ENCODE data around the gene RAB40B.
"Not testable (repeated sequence)": the region's sequence is repeated elsewhere in the genome, so short reads cannot be mapped to it uniquely, and the experiment has no call there.

Gene RAB40B

DNA sequence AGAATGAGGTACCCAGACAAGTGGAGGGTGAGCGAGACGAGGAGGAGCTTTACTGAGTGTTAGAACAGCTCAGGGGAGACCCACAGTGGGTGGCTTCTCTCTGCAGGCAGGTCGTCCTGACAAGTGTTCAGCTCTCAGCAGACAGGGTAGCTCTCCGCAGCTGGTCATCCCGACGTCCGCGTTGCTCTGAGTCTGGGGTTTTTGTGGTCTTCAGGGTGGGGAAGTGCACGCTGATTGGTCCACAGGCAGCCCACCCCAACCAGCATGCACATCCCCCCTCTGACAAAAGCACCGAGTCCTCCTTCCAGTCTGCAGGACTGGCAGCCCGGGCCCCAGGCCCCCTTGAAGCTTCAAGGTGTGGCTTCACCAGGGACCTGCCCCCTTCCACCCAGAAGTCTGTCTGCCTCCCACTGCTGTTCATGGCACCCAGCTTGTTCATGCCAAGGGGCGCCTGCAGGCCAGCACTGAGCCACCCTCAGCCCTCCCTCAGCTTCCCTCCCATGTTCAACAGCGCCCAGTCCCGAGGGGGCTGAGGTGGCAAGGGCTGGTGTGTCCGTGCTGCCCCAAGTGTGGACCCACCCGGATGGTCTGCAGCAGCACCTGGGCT lies 30.4 kb downstream of the RAB40B start:
- no peak for DNase-seq (ENCODE audit: low read depth)

DNA sequence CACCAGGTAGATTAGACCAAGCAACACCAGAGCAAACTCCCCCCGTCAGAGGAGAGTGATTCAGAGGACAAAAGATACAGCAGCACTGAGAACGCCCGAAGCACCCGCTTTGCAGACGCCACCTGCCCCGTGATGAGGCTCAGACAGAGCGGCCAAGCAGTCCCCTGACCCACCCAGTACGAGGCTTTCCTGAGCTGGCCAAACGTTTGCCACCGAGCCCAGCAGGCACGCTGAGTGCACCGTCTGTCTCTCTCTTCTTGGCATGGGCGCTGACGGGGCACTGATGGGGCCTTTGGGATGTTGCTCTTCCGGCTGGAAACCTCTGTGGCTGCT lies 30.9 kb downstream of the RAB40B start:
- DNase-seq (ENCODE audit: low read depth): no peak

DNA sequence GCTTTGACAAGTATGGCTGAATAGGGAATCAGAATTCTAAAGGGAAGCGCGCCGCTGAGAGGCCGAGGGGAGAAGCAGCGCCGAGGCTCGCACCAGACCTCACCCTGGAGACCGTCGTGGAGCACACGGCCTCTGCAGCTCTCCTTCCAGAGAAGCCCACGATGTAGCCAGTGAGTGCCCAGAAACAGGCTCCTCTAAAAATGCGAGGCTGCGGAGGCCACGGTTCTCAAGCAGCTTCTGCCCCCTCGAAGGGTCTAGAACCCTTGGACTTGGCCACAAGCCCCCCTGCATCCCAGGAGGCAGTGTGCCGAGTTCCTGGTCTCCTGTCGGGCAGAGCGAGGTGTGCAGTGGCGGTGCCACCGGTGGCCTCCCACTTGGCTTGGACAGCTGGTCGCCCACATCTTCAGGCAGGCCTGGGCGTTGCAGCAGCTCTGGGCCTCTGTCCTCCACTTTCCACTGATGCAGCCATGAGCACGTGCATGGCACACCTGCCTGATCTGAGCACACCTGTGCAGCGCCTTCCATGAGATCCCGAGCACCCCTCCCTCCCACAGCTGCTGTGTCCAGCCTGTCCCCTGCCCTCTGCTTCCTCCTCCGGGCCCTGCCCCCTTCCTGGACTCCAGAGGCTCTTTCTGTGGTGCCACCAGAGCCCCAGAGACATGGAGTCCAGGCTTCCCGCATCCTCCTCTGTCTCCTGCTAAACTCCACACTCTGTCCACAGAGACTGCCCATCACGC lies 31.4 kb downstream of the RAB40B start:
- no peak for DNase-seq (ENCODE audit: low read depth)

DNA sequence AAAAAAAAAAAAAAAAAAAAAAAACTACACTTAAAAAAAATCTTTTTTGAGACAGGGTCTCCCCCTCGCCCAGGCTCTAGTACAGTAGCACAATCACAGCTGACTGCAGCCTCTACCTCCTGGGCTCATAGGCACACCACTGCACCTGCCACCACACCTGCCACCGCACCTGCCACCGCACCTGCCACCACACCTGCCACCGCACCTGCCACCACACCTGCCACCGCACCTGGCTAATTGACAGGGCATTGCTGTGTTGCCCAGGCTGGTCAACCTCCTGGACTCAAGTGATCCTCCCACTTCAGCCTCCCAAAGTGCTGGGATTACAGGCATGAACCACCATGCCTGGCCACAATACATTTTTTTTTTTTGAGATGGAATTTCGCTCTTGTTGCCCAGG lies 32.6 kb downstream of the RAB40B start:
- no peak for DNase-seq (ENCODE audit: low read depth)

DNA sequence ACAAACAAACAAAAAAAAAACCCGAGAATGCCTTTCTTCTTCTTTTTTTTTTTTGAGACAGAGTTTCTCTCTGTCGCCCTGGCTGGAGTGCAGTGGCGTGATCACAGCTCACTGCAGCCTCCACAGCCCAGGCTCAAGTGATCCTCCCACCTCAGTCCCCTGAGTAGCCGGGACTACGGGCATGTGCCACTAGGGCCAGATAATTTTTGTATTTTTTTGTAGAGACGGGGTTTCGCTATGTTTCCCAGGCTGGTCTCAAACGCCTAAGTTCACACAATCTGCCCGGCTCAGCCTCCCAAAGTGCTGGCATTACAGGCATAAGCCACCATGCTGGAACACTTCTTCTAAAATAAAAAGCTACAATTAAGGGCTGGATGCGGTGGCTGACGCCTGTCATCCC lies 33.3 kb downstream of the RAB40B start:
- no peak for DNase-seq (ENCODE audit: low read depth)

DNA sequence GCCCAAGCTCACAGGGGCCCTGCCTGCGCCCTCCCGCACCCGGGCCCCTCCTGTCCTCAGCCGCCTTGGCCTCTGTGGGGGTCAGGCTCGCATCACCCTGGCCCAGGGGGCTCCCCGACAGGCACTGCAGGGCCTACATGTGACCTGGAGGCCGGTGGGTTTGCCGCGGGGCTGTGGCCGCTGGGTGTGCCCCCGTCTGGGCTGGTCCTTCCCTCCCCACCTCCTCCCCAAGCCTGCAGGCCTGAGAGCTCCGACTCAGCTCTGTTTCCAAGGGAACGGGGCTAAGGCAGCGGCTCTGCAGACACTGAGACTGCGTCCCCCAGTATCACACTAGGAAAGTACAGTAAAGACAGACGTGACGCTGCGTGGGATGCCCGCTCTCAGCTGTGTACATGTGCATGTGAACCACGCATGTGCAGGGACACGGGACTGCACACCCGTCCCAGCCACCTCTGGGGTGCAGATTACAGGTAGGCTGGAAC lies 33.8 kb downstream of the RAB40B start:
- DNase-seq (ENCODE audit: low read depth): no peak

DNA sequence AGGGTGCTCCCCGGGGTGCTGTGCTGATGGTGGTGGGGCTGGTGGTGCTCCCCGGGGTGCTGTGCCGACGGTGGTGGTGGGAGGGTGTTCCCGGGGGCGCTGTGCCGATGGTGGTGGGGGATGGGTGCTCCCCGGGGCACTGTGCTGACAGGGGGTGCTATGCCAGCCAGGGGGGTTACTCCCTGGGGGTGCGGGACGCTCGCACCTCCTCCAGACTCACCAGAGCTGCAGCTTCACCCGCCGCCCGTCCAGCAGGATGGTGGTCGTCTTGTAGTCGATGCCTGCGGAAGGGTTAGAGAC lies 34.3 kb downstream of the RAB40B start:
- DNase-seq (ENCODE audit: low read depth): no peak

DNA sequence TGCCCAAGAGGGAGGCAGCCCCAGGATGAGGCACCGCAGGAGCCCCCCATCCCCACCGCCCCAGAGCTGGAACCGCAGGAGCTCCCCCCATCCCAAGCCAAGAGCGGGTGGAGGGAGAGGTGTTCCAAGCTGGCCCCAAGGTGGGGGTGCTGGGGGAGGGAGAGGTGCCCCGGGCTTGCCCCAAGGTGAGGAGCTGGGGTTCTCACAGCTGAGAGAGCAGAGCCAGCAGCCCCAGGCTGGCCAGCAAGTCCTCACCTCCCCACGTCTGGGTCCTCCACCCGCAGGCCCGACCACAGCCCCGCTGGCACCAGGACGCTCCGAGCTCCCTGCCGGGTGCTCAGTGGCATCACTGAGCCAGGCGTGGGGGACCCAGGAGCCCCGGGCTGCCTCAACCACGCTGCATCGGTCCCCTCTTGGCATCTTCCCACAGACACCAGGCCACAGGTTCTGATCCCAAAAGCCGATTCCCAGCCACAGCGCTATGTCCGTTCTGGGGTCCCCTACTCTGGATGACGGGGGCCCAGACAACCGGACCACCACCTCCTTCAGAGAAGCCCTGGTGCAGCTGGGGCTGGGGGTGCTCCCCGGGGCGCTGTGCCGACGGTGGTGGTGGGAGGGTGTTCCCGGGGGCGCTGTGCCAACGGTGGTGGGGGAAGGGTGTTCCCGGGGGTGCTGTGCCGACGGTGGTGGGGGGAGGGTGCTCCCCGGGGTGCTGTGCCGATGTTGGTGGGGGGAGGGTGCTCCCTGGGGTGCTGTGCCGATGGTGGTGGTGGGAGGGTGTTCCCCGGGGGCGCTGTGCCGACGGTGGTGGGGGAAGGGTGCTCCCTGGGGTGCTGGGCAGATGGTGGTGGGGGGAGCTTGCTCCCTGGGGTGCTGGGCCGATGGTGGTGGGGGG lies 34.9 kb downstream of the RAB40B start:
- DNase-seq (ENCODE audit: low read depth): no peak

DNA sequence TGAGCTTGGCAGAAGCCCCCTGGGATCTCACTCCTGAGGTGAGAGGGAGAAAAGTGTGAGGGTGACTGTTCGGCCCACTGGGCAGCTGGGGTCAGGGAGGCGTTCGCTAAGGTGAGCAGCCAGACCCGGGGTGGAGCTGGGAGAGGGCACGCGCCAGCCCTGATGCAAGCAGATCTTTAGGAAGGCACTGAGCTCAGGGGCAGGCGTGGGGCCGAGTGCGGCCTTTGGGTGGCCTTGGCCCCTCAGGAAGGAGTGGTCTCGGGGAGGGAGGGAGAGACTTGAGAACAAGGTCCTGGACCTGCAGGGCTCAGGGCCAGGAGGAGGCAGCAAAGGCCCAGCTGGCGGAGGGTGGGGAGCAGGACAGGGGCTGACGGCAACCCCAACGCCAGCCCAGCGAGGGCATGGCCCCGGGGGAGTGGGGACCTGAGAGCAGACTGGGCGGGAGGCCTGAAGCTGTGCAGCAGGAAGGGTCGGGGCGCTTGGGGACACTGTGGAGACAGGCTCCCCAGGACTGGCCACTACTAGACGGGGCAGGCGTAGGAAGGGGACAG lies 35.7 kb downstream of the RAB40B start:
- DNase-seq (ENCODE audit: low read depth): no peak

DNA sequence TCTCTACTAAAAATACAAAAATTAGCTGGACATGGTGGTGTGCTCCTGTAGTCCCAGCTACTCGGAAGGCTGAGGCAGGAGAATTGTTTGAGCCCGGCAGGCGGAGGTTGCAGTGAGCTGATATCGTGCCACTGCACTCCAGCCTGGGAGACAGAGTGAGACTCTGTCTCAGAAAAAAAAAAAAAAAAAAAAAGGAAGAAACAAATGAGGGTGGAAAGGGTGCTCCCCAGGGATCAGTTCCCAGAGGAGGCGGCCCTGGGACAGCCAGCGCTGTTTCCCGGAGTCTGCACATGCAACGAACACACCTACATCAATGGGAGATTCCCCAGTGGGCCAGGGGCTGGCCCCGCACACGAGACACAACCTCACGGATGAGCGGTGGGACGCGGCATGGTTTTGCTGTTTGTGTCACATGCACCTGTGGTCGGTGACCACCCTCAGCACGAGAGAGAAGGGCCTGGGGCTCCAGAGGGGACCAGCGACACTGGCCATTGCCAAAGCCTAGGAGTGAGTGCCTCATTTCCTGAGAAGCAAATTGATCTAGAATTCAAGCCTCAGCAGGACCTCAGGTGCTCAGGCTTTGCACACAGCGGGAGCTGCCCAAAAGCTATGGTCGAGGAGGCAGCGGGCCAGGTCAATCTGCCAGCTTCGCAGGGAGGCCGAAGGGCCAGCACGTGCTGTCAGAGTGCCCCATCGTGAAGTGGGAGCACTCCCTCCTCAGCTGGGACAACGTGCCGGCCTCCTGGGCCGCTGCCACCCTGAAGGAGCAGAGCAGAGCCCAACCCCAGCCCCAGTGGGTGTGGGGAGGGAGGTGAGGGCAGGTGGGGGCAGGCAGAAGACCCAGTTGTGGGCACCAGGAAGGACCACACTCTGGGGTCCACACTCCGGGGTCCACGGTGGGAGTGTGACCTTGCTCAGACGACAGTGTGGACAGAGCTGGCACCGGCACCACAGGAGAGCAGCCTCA lies 36.5 kb downstream of the RAB40B start:
- DNase-seq (ENCODE audit: low read depth): no peak

DNA sequence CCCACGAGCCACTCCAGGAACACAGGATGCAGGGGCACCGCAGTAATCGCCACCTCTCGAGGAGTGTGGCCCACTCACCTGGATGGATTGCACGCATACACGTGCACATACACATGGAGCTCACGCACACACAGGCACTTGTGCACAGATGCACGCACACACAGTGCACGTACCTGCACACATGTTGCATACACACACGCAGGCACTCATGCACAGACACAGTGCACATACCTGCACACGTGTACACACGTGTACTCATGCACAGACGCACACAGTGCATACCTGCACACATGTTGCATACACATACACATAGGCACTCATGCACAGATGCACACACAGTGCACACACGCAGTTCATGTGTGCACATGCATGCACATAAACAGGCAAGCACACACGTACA lies 38.6 kb downstream of the RAB40B start:
- DNase-seq (ENCODE audit: low read depth): no peak

DNA sequence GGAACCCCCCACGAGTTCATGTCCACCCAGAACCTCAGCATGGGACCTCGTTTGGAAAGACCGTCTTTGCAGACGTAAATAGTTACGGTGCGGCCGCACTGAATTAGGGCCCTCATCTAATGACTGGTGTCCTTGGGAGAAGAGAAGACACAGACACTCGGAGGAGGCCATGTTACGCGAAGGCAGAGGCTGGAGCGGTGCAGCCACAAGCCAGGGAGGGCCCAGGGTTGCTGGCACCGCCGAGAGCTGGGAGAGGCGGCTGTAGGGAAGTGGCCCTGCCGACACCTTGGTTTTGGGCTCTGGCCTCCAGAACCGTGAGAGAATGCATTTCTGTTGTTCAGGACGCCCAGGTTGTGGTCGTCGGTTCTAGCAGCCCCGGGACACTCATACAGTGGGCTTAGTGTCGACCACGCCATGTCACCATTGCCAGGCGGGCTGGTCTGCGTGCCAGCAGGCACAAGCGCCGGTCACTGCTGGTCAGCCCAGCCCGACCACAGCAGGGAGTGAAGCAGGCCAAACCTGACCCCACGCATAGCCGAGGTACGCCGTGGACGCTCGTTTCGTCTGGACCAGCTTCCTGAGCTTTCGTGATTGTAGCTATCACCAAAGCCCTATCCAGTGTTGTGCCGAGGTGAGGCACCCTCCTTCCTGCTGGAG lies 39.6 kb downstream of the RAB40B start:
- no peak for DNase-seq (ENCODE audit: low read depth)

DNA sequence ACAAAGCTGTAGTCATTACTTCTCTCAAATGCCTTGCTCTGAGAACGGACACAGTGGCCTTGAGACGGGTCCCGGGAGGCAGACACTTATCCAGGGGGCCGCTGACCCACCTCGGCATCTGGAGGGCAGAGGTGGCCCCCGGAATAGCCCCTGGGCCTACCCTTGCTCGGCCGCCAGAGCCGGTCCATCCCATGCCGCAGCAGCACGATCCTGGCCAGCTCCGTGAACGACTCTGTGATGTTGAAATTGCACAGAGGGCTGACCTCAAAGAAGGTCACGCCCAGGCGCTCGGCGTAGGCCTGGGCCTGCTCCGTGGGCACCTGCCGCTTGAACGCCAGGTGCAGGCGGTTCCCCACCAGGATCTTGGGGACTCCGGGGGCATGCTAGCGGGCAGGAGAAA lies 40.2 kb downstream of the RAB40B start:
- no peak for DNase-seq (ENCODE audit: low read depth)

DNA sequence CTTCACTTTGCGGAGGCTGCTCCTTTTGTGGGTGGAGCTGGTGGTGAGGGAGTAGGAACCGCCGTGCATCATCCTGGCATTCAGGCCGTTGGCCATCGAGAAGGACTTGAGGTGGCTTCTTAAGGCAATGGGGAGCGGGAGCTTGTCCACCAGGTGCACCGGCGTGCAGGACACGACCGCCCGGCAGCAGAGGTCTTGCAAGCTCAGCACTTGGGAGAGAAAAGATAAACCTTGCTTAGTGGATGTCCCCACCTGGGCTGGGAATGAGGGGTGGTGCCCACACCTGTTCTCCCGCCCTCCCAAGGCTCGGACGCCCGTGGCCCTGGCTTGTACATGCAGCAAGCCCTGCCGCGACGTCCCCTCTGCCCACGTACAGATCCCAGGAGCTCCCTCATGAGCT lies 40.6 kb downstream of the RAB40B start:
- DNase-seq (ENCODE audit: low read depth): no peak

DNA sequence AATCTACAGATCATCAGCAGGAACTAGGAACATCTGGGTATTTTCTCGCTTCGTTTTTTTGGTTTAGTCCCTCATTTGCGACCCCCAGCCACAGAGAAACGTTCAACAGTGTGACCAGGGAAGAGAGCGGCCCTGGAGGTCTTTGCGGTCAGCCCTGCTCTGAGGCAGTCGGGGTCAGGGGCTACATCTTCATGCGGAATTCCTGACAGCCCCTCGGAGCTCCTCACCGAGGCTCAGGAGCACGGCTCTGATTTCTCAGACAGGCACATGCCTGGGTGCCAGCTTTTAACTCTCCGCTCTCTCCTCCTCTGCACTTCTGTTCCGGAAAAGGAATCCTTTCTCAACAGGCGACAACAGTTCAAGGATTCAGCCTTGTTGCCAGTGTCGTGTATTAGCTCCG lies 42.2 kb downstream of the RAB40B start:
- DNase-seq (ENCODE audit: low read depth): no peak

DNA sequence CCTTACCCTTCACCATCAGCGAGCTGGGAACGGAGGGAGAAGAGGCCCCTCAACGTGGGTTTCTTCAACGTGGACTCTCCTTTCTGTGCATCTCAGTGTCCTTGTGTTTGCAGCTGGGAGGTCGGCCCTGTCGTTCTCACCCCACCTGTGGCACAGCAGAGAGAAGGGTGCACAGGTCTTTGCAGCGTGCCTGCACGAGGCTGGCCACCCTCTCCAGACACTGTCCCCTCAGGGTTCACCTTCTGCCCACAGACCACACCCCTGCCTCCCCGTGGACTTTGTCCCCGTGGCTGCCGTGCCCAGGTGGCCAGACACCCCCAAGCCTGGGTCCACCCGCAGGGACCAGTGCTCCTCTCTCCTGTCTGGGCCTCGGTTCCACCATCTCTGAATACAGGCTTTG lies 43.0 kb downstream of the RAB40B start:
- no peak for DNase-seq (ENCODE audit: low read depth)

DNA sequence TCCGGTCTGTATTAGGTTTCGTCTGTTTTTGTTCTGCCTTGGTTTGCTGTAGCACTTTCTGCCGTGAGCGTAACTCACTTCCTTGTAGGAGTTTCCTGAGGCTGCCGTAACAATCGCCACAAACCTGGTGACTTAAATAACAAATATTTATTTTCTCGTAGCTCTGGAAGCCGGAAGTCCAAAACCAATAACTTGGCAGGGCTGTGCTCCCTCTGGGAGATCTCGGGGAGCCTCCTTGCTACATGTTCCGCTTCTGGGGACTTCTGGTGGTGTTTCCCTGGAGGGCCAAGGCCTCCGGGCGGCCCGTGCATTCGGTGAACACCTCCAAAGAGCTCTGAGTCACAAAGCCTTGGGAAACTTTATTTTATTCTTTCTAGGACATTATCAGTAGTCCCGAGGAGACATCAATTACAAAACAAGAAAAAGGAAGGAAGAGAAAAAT lies 43.4 kb downstream of the RAB40B start:
- DNase-seq (ENCODE audit: low read depth): no peak

DNA sequence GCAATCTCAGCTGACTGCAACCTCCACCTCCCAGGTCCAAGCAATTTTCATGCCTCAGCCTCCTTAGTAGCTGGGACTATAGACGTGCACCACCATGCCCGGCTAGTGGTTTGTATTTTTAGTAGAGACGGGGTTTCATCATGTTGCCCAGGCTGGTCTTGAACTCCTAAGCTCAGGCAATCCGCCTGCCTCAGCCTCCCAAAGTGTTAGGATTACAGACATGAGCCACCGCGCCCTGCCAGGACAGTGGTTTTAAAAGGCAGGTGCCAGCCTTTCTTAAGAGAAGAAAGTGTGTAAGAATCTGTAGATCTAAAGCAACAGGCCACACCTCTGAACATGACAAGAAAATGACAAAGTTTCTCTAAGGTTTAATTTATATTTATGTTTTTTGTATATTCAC lies 43.9 kb downstream of the RAB40B start:
- not testable (repeated sequence) for DNase-seq (ENCODE audit: low read depth)

DNA sequence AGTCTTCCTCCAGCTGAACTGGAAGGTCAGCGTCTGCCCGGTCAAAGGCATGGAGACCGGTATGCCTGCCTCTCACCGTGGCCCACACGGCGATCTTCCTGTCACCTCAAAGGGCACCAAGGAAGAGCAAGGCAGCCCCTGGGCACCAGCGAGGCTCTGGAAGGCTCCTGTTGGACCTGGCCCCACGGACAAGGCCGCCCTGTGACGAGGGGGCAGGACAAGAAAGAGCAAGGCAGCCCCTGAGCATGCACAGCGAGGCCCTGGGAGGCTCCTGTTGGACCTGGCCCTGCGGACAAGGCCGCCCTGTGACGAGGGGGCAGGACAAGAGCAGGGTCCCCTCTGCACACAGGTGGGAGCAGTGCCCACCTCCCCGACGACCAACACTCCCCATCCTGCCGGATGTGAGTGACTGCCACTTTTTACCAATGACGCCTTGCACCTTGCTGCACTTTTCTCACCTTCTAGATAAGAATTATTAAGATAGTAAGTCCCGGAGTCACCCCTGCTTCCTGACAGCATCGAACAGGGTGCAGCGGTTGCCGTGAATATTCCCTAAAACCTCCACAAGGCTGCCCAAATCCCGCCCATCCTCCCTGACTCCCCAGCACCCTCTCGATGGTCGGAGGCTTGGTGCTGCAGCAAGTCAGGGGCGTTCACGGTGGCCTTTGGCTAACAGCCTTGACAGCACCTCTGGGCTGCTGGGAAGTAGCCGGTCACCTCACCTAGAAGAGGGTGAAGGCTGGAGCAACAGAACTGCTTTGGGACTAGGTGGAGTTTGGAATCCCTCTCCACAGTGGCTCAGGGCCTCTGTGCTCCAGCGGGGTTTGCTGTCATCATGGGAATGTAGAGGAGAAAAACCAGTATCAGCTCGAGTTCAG lies 44.6 kb downstream of the RAB40B start:
- DNase-seq (ENCODE audit: low read depth): no peak

DNA sequence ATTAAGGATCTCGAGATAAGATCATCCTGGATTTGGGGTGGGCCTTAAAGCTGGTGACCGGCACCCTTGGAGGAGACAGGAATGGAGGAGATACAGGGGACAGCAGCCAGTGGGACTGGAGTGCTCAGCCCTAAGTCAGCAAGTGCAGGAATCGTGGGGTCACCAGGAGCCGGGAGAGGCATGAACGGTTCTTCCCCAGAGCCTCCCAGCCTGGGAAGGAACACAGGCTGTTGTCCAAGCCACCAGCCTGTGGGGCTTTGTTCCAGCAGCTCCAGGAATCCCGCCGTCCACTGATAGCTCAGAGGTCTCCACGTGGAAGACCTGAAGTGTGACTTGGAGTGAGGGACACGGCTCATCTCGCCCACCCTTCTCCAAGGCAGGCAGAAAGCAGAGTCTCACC lies 47.8 kb downstream of the RAB40B start:
- no peak for DNase-seq (ENCODE audit: low read depth)

All from activated T-cell treated with anti-CD3 and anti-CD28 coated beads for 24 hours (primary cell).